ENCODE results near the gene CARS2.
A peak's percentile ranks its signal among the peaks of the same experiment; 100 is the strongest.
"Not testable (repeated sequence)": the region's sequence is repeated elsewhere in the genome, so short reads cannot be mapped to it uniquely, and the experiment has no call there.

Gene CARS2

DNA sequence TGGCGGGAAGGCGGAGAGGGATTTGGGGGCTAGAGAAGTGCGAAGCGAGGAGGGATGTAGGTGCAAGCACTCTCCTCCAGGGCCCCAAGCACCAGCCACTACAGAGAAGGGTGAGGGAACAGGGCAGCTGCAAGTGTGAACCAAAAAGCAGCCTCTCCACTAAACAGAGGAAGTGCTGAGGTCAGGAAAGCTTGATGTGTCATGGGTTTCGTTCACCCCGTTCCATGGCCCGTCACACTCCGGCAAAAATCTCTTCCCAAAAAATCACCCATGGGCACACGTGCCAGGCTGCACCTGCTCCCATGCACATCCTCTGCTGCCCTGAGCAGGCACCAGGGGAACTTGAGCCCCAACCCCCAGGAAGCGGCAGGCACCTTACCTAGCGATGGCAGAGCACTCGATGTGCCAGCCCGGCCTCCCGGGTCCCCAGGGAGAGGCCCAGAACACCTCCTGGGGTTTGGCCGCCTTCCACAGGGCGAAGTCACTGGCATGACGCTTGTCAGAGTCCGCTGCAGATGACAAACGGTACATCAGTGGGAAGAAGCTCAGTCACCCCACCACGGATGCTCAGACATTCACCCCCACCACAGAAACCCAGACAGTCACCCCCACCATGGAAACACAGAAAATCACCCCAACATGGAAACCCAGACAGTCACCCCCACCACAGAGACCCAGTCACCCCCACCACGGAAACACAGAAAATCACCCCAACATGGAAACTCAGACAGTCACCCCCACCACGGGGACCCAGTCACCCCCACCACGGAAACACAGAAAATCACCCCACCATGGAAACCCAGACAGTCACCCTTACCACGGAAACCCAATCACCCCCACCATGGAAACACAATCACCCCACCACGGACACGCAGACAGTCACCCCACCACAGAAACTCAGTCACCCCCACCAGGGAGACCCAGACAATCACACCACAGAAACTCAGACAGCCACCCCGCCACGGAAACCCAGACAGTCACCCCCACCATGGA is 29.0 kb downstream of the CARS2 start:
- DNase-seq (ENCODE audit: low spot score), result peak; percentile 75
- TF ChIP-seq, protein P1, sequence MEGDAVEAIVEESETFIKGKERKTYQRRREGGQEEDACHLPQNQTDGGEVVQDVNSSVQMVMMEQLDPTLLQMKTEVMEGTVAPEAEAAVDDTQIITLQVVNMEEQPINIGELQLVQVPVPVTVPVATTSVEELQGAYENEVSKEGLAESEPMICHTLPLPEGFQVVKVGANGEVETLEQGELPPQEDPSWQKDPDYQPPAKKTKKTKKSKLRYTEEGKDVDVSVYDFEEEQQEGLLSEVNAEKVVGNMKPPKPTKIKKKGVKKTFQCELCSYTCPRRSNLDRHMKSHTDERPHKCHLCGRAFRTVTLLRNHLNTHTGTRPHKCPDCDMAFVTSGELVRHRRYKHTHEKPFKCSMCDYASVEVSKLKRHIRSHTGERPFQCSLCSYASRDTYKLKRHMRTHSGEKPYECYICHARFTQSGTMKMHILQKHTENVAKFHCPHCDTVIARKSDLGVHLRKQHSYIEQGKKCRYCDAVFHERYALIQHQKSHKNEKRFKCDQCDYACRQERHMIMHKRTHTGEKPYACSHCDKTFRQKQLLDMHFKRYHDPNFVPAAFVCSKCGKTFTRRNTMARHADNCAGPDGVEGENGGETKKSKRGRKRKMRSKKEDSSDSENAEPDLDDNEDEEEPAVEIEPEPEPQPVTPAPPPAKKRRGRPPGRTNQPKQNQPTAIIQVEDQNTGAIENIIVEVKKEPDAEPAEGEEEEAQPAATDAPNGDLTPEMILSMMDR (IDR thresholded peaks at IDR 0.05; ENCODE audit: extremely low read depth, insufficient read depth, missing control alignments), result no peak
- in situ Hi-C loops (cut with MboI; ENCODE audit: low pct_unique_long_range_greater_than_20kb, low sequenced_read_pairs, unreplicated experiment), result no loop called here

GRCh38 chr13:110669814-110670213 is 36.1 kb downstream of the CARS2 start:
- DNase-seq (ENCODE audit: low spot score); in situ Hi-C loops (cut with MboI; ENCODE audit: low pct_unique_long_range_greater_than_20kb, low sequenced_read_pairs, unreplicated experiment): not testable (repeated sequence)

DNA sequence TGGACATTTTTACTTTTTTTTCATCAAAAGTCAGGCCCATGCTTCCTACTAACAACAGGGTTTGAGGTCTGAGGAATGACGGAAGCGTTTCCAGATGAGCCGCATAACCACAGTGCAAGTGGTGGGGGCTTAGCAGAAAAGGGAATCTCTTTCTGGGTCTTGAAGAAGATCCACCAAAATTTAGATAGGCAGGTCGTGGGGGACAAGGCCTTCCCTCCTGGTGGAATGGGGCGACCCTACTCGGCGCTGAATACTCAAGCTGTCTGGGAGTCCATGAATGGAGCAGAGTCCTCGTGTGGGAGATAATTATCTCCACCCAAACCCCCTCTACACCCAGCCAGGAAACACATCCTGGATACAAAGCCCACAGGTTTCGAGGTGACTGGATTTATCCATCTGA is 36.9 kb downstream of the CARS2 start:
- TF ChIP-seq, protein P1 (IDR thresholded peaks at IDR 0.05; ENCODE audit: extremely low read depth, insufficient read depth, missing control alignments), result no peak
- no peak for DNase-seq (ENCODE audit: low spot score)
- in situ Hi-C loops (cut with MboI; ENCODE audit: low pct_unique_long_range_greater_than_20kb, low sequenced_read_pairs, unreplicated experiment), result no loop called here

- in situ Hi-C loops (cut with MboI; ENCODE audit: low pct_unique_long_range_greater_than_20kb, low sequenced_read_pairs, unreplicated experiment), result no loop called here
- TF ChIP-seq, protein P1 (IDR thresholded peaks at IDR 0.05; ENCODE audit: extremely low read depth, insufficient read depth, missing control alignments), result no peak
- DNase-seq (ENCODE audit: low spot score), result no peak
Observed at GRCh38 chr13:110666255-110666533, 39.7 kb downstream of the CARS2 start.

DNA sequence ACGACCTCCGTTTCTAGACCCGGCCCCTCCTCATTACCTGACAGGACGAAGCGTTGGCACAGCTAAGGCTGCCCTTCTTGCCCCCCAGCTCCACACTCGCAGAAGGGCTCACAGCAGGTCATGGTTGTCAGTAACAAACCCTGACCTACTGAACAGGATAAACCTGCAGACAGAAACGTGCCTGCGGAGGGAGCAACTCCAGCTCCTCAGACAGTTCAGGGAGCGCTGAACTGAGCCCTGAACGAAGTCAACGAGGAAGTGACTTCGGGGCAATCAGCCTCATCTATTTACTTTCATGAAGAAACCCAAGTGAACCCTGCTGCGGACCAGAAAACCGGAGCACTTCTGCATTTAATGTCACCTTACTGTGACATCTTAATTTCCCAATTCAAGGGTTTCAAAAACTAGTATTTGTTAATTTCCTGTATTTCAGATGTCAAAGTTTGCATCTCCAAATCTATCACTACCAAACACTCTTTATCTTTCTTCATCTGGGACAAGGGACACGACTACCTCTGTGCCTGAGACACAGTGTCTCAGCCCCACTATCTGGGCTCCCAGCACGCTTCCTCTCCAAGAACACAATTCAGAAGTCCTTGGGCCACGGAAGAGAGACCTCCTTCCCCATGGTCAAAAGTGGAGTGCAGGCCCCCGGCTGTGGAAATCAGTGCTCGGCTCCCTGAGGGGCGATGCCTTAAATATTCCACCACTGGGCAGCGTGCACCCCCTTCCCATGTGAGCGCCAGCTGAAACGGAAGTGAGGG is 40.2 kb downstream of the CARS2 start:
- no peak for DNase-seq (ENCODE audit: low spot score)
- TF ChIP-seq, protein P1 (IDR thresholded peaks at IDR 0.05; ENCODE audit: extremely low read depth, insufficient read depth, missing control alignments), result no peak
- in situ Hi-C loops (cut with MboI; ENCODE audit: low pct_unique_long_range_greater_than_20kb, low sequenced_read_pairs, unreplicated experiment), result no loop called here

GRCh38 chr13:110664673-110665072 is 41.2 kb downstream of the CARS2 start:
- TF ChIP-seq, protein P1 (IDR thresholded peaks at IDR 0.05; ENCODE audit: extremely low read depth, insufficient read depth, missing control alignments), result no peak
- no peak for DNase-seq (ENCODE audit: low spot score)
- in situ Hi-C loops (cut with MboI; ENCODE audit: low pct_unique_long_range_greater_than_20kb, low sequenced_read_pairs, unreplicated experiment), result no loop called here

- DNase-seq (ENCODE audit: low spot score), result no peak
- TF ChIP-seq, protein P1 (IDR thresholded peaks at IDR 0.05; ENCODE audit: extremely low read depth, insufficient read depth, missing control alignments), result no peak
- in situ Hi-C loops (cut with MboI; ENCODE audit: low pct_unique_long_range_greater_than_20kb, low sequenced_read_pairs, unreplicated experiment), result no loop called here
Observed at GRCh38 chr13:110664041-110664440, 41.9 kb downstream of the CARS2 start.
